HuH-7.5 (cell line): ENCODE measurements around the gene TMED10.

Source experiments
- DNase-seq: peaks from one replicate; pipeline ENCODE4 v3.0.0; 2011; ENCODE audit warnings: low spot score

The TMED10 gene

DNA sequence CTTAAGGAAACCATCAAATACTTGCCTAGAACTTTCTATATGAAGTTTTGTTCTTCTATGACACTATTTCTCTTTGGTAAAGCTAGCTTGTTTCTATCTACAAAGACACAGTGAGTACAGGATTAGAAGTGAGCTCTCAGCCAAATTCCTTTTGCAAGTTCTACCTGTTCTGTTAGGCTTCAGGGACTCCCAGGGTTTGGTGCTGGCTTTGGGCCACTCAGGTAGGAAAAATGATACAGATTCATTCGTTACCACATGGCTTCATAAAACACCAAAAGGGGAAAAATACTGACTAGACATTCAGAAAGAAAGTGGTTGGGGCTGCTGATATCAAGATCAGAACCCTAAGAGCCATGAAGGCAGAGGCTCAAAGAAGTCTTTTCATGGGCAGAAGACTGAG, 93.1 kb downstream of the TMED10 start:
- DNase-seq: no peak

DNA sequence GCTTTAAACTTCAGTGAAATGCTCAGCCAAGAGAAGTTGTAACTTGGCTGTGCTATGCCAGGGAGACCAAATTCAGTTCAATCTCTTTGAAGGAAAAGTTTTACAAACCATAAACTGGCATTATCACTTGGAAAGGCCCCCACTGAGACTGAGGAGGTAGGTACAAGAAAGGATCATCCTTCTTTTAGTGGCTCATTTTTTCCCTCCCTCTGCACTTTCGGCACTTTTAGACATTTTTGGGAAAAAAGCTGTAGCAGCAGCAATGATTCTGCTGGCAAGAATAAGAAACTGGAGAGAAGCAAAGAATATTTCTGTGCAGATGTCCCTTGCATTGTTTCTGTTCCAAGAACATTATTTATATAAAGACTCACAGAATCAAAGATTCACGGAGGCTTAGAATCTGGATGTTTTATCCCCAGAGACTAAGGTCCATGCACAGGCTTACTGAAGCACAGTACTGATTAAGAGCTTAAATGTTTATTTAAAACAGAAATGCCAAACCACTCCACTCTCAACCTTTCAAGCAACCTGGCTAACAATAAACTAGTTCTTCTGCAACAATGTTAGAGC, 94.7 kb downstream of the TMED10 start:
- DNase-seq: no peak
